ENCODE data around the gene LCNL1. TPM values are rescaled to one million over a fixed set of nuclear protein-coding genes. Genes with fewer than 3 reads are reported as not detected.

Gene LCNL1
- total RNA-seq, 3 donors from 2014 or later: not detected

GRCh38 chr9:137019891-137020683 lies 37.3 kb downstream of the LCNL1 start:
- Mint-ChIP-seq H3K4me3 (no peak overlapping the region), H3K36me3 (ENCODE audit: insufficient read depth) (no peaks in the 10 kb centered on the region)
- ATAC-seq: no peak

DNA sequence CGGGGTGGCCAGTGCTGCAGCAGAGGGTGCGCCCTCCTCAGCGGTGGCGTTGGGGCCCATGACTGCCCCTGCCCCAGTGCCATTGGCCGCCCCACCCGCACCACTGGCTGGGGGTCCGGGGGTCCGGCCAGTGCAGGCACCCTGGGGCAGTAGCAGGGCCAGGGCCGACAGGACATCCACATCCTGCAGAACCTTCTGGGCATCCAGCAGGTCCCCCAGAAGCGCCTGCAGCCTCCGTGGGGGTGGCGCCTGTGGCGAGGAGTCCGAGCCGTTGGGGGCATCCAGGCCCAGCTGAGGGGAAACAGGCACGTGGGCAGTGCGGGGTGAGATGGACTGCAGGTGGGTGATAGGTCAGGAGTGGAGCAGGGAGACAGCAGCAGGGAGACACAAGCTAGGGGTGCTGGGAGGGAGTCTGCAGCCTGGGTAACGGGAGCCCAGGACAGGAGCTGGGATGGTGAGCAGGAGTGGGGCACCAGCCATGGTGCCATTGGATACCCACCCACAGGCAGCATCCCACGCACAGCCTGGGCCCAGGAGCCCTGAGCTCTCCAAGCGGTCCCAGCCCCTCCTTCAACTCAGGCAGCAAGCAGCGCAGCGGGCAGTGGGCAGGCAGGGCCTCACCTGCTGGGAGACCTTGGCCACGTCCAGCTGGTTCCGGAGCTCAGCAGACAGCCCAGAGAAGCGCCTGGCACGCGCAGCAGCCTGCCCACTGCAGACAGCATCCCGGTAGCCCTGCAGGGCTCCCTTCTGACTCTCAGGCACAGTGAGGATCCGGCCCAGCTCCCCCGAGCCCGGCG lies 38.2 kb downstream of the LCNL1 start:
- H3K36me3 Mint-ChIP-seq (ENCODE audit: insufficient read depth): no peaks in the 10 kb centered on the region
- H3K4me3 Mint-ChIP-seq: no peak overlapping the region
- H3K9me3 Mint-ChIP-seq: no peaks in the 10 kb centered on the region
- no peaks in the 10 kb centered on the region for H3K27me3 Mint-ChIP-seq (ENCODE audit: low read depth)
- H3K4me1 Mint-ChIP-seq (ENCODE audit: low read depth): peaks cover 2% of the 10 kb centered on the region
- no peak for ATAC-seq
- DNase-seq: no peak

More at GRCh38 chr9:137019891-137020683, 37.3 kb downstream of the LCNL1 start:
- Mint-ChIP-seq H3K9me3 (no peaks in the 10 kb centered on the region), H3K27me3 (ENCODE audit: low read depth) (no peaks in the 10 kb centered on the region), H3K4me1 (ENCODE audit: low read depth) (peaks cover 2% of the 10 kb centered on the region)
- DNase-seq: no peak

GRCh38 chr9:137021568-137021978 lies 38.8 kb downstream of the LCNL1 start:
- Mint-ChIP-seq H3K36me3 (ENCODE audit: insufficient read depth) (no peaks in the 10 kb centered on the region), H3K4me3 (no peak overlapping the region), H3K27me3 (ENCODE audit: low read depth) (no peaks in the 10 kb centered on the region), H3K4me1 (ENCODE audit: low read depth) (peaks cover 3% of the 10 kb centered on the region), H3K9me3 (no peaks in the 10 kb centered on the region)
- no peak for DNase-seq
- ATAC-seq: no peak

DNA sequence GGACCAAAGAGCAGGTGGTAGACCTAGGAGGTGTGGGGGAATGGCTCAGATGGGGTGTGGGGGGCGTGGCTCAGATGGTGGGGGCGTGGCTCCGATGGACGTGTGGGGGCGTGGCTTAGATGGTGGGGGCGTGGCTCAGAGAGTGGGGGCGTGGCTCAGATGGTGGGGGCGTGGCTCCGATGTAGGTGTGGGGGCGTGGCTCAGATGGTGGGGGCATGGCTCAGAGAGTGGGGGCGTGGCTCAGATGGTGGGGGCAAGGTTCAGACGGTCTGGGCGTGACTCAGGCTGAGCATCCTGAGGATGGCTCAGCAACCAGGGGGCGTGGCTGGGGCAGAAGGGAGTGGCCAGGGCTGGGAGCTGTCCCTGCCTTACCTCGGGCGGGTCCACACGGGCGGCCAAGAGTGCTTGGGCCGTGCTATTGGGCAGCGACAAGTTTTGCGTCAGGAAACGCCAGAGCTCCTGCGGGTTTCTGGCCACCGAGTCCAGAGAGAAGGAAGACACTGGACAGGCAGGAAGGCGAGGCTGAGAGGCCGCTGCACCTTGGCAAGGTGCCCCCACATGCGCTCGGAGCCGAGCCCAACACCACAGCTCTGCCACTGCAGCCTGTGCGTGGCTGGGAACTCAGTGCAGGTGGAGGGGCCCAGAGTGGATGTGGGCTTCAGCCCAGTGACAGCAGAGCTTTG lies 39.3 kb downstream of the LCNL1 start:
- H3K36me3 Mint-ChIP-seq (ENCODE audit: insufficient read depth): no peaks in the 10 kb centered on the region
- H3K9me3 Mint-ChIP-seq: no peaks in the 10 kb centered on the region
- ATAC-seq (peak; percentile 87 to 92), DNase-seq (peak; percentile 70)
- H3K4me3 Mint-ChIP-seq: no peak overlapping the region
- H3K27me3 Mint-ChIP-seq (ENCODE audit: low read depth): no peaks in the 10 kb centered on the region
- H3K4me1 Mint-ChIP-seq (ENCODE audit: low read depth): peaks cover 8% of the 10 kb centered on the region

GRCh38 chr9:137022662-137023008 lies 39.8 kb downstream of the LCNL1 start:
- Mint-ChIP-seq H3K9me3 (no peaks in the 10 kb centered on the region), H3K4me3 (no peak overlapping the region)
- DNase-seq: no peak

DNA sequence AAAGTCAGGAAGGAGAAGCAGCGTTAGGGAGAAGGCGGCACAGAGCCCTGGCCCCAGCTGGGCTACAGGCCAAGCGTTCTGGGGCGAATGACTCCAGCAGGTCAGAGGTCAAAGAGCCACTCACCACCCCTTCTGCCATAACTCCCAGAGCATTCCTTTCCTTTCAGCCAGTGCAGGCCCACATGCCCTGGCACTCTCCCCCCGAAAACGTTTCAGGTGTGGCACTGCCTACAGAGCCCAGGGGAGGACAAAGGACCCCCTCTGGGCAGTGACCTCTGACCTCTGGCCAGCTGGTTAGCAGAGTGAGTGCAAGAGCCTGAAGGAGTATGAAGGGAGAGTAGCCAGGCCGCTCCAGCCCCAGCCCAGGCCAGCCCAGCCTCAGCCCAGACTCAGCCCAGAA lies 40.4 kb downstream of the LCNL1 start:
- Mint-ChIP-seq H3K27me3 (ENCODE audit: low read depth) (no peaks in the 10 kb centered on the region), H3K4me3 (no peak overlapping the region), H3K9me3 (no peaks in the 10 kb centered on the region), H3K36me3 (ENCODE audit: insufficient read depth) (no peaks in the 10 kb centered on the region), H3K4me1 (ENCODE audit: low read depth) (peaks cover 10% of the 10 kb centered on the region)
- ATAC-seq: no peak
- DNase-seq: no peak

More at GRCh38 chr9:137022662-137023008, 39.8 kb downstream of the LCNL1 start:
- Mint-ChIP-seq H3K4me1 (ENCODE audit: low read depth) (peaks cover 10% of the 10 kb centered on the region), H3K27me3 (ENCODE audit: low read depth) (no peaks in the 10 kb centered on the region), H3K36me3 (ENCODE audit: insufficient read depth) (no peaks in the 10 kb centered on the region)
- no peak for ATAC-seq

- Mint-ChIP-seq H3K27me3 (ENCODE audit: low read depth) (no peaks in the 10 kb centered on the region), H3K9me3 (no peaks in the 10 kb centered on the region), H3K4me3 (no peak overlapping the region), H3K4me1 (ENCODE audit: low read depth) (peaks cover 10% of the 10 kb centered on the region), H3K36me3 (ENCODE audit: insufficient read depth) (no peaks in the 10 kb centered on the region)
- no peak for DNase-seq
- ATAC-seq: no peak
Observed at GRCh38 chr9:137023583-137023991, 40.8 kb downstream of the LCNL1 start.

DNA sequence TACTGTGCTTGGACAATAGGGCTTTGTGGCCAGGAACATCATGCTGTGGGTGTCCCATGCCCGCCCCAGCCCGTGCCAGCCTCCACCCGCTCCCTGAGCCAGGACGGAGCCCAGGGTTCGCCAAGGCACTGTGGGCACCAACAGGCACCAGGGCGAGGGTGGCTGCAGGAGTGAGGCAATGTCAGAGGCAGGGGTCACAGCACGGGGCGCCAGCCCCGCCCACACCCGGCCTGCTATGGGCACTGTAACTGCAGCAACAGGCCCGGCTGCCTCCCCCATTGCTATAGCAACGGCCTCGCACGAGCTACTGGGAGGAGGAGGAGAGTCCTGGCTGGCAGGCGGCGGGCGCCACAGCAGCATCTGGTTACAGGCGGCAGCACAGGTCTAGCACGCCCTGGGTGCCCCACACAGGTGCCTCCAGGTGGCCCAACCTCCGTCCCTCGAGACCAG lies 42.7 kb downstream of the LCNL1 start:
- no peak overlapping the region for H3K4me3 Mint-ChIP-seq
- H3K9me3 Mint-ChIP-seq: no peaks in the 10 kb centered on the region
- H3K27me3 Mint-ChIP-seq (ENCODE audit: low read depth): no peaks in the 10 kb centered on the region
- no peaks in the 10 kb centered on the region for H3K36me3 Mint-ChIP-seq (ENCODE audit: insufficient read depth)
- ATAC-seq (no peak), DNase-seq (no peak)
- peaks cover 26% of the 10 kb centered on the region for H3K4me1 Mint-ChIP-seq (ENCODE audit: low read depth)

- peak overlapping the region; percentile 78 for H3K4me3 Mint-ChIP-seq
- H3K9me3 Mint-ChIP-seq: no peaks in the 10 kb centered on the region
- ATAC-seq (no peak), DNase-seq (no peak)
- H3K4me1 Mint-ChIP-seq (ENCODE audit: low read depth): peaks cover 32% of the 10 kb centered on the region
- no peaks in the 10 kb centered on the region for H3K27me3 Mint-ChIP-seq (ENCODE audit: low read depth)
- no peaks in the 10 kb centered on the region for H3K36me3 Mint-ChIP-seq (ENCODE audit: insufficient read depth)
Observed at GRCh38 chr9:137026384-137026783, 43.6 kb downstream of the LCNL1 start.

- DNase-seq: no peak
- no peaks in the 10 kb centered on the region for H3K36me3 Mint-ChIP-seq (ENCODE audit: insufficient read depth)
Observed at GRCh38 chr9:137026828-137027227, 44.0 kb downstream of the LCNL1 start.

DNA sequence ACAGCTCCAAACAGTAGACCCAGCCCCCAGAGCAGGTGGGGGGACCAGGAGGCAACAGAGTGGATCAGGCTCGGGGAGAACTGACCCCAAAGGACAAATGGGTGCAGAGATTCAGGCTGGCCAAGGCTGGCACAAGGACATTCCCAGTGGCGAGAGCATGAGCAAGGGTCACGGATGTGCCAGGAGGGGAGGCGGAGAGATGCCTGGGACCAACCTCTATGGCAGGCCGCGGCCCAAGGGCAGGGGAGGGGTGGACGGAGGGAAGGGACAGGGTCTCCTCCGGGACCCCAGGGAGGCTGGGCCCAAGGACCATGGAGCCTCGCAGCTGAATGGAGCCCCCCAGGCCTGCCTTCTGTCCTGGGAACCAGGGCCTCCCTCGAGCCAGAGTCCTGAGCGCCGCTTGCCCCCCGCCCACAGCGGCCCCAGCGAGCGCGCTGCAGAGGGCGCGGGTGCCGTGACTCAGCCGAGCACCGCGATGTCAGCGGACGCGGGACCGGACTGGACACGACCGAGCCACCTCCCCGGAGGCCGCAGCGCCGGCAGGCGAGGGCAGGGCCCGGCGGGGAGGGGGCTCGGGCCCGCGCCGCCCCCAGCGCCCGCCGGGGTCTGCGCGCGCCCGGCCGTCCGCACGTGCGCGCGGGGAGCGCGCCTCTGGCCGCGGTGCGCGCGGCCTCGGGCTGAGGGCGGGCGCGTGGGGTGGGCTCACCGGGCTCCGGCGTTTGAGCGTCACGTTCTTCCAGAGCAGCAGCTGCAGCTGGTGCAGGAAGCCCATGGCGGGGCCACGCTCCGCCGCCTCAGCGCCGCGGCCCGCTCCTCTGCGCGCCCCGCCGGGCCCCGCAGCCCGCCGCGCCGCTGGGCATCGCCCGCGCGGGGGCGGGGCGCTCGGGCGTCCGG lies 44.8 kb downstream of the LCNL1 start, which contains the start of gene ABCA2:
ABCA2 (minus strand) TSS at position 869 of the 894 bp plus-strand sequence; CDS start at position 772, 97 bp downstream.
- peaks cover 38% of the 10 kb centered on the region for H3K4me1 Mint-ChIP-seq (ENCODE audit: low read depth)

More at GRCh38 chr9:137026828-137027227, 44.0 kb downstream of the LCNL1 start:
- peak overlapping the region; percentile 78 for H3K4me3 Mint-ChIP-seq
- H3K27me3 Mint-ChIP-seq (ENCODE audit: low read depth): no peaks in the 10 kb centered on the region
- ATAC-seq: no peak
- peaks cover 34% of the 10 kb centered on the region for H3K4me1 Mint-ChIP-seq (ENCODE audit: low read depth)
- H3K9me3 Mint-ChIP-seq: no peaks in the 10 kb centered on the region

DNA sequence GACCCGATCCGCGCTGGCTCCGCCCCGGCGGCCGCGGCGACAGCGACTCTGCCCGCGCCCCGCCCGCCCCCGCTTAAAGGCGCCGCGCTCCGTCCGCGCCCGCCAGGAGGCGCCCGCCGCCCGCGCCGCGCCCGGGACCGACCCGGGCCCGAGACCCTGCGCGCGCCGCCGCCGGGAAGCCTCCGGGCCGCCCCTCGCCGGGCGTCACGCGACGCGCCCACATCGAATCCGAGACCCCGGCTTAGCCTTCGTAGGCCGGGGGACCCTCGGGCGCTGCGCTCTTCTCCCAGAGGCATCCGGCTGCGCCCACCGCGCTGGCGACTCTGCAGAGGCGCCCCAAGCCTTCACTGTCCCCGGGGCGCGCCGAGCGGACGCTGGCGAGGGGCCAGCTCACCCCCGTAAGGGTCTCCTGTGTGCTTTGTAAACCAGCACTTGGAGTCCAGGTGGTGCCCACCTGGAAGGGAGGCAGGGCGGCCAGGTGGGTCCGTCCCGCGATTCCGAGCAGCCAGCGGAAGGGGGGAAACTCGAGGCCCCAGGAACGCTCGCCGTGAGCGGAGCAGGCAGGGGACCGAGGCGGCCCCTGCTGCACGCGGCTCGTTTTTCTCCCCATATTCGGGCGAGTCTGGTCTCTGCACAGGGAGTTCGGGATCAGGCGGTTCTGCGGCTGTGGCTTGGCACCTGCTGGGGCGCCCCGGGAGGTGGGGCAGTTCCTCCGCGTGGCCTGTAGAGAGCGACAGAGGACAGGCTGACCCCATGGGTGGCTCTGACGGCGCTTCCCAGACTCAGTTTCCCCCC lies 45.7 kb downstream of the LCNL1 start:
- Mint-ChIP-seq H3K27me3 (ENCODE audit: low read depth) (no peaks in the 10 kb centered on the region), H3K9me3 (no peaks in the 10 kb centered on the region), H3K4me1 (ENCODE audit: low read depth) (peaks cover 43% of the 10 kb centered on the region), H3K36me3 (ENCODE audit: insufficient read depth) (no peaks in the 10 kb centered on the region), H3K4me3 (peak overlapping the region; percentile 77)
- DNase-seq (peak; percentile 56), ATAC-seq (peak; percentile 73 to 78)

More for the DNA sequence above, 44.8 kb downstream of the LCNL1 start, which contains the start of gene ABCA2:
- DNase-seq: no peak
- Mint-ChIP-seq H3K36me3 (ENCODE audit: insufficient read depth) (no peaks in the 10 kb centered on the region), H3K4me3 (peak within 1 kb of the TSS; percentile 78), H3K27me3 (ENCODE audit: low read depth) (no peaks in the 10 kb centered on the region), H3K9me3 (no peaks in the 10 kb centered on the region)
- ATAC-seq: no peak

Measured in activated T-cell treated with anti-CD3 and anti-CD28 coated beads, Interleukin-2, amount 50 U/mL, for 4 hours (primary cell).